Measurements from ENCODE around the gene MYBBP1A.

GRCh38 chr17:4508207-4508606, 47.0 kb downstream of the MYBBP1A start:
- TF ChIP-seq HDAC2 (IDR thresholded peaks at IDR 0.05; ENCODE audit: borderline replicate concordance in 1 of 2, low read depth in 2 of 2, low read length in 2 of 2) = no peak
- no peak for TF ChIP-seq USF2 (IDR thresholded peaks at IDR 0.05; ENCODE audit: low read length)
- TF ChIP-seq TBP (IDR thresholded peaks at IDR 0.05; ENCODE audit: low read depth, low read length) = no peak
- no peak for TF ChIP-seq CEBPB (IDR thresholded peaks at IDR 0.05; ENCODE audit: low read depth, low read length)
- no peak for TF ChIP-seq CTCF (IDR thresholded peaks at IDR 0.05; ENCODE audit: control extremely low read depth in 1 of 3, insufficient read depth in 1 of 3, low read depth in 1 of 3, low read length in 3 of 3)
- no peak for TF ChIP-seq POLR2AphosphoS5 (IDR thresholded peaks at IDR 0.05; ENCODE audit: low read depth, low read length)
- no peak for TF ChIP-seq CHD2 (IDR thresholded peaks at IDR 0.05; ENCODE audit: low read length)
- TF ChIP-seq EZH2 (IDR thresholded peaks at IDR 0.05; ENCODE audit: low read depth, low read length, severe bottlenecking) = no peak
- TF ChIP-seq EGR1 (IDR thresholded peaks at IDR 0.05; ENCODE audit: borderline replicate concordance, low read depth, low read length) = no peak
- TF ChIP-seq SIRT6 (IDR thresholded peaks at IDR 0.05; ENCODE audit: low read length) = no peak
- no peak for TF ChIP-seq SAP30 (IDR thresholded peaks at IDR 0.05; ENCODE audit: insufficient read depth, insufficient replicate concordance, low read length)
- no peak for TF ChIP-seq ZNF274 (IDR thresholded peaks at IDR 0.05; ENCODE audit: borderline replicate concordance, extremely low read depth, low read length)
